Pancreas (tissue), 10 donors: ENCODE measurements around the gene KLF11. TPM values are rescaled to one million over a fixed set of nuclear protein-coding genes. Genes with fewer than 3 reads are reported as not detected.
"Not testable (repeated sequence)": the region's sequence is repeated elsewhere in the genome, so short reads cannot be mapped to it uniquely, and the experiment has no call there.

Source experiments
- ATAC-seq, 4 donors: fragments of 200-7000 bp; cut with Tn5 transposase; one replicate each; pipeline versions ENCODE4 v1.8.0 to v1.9.1; 2020; ENCODE audit warnings: mild to moderate bottlenecking in 4 of 4, moderate library complexity in 4 of 4
- DNase-seq, 6 donors: peaks; one replicate each; pipeline ENCODE4 v3.0.0-alpha.2; 2020
- FAIRE-seq: peaks from 2 replicates; lab custom pipeline; 2012; peaks lifted over from hg19 to GRCh38; lab: Jason Lieb, UNC
- H3K27ac ChIP-seq, 4 donors: fragments of 200-600 bp; sonication (generic); 1 replicate in 3 of 4; 2 replicates in 1 of 4; pipeline versions ENCODE4 v1.5.0 to v1.8.0; 2020
- H3K27me3 ChIP-seq, 4 donors: fragments of 200-600 bp; one replicate each; pipeline ENCODE4 v1.8.0; 2021
- H3K36me3 ChIP-seq, 3 donors: fragments of 200-600 bp; sonication (generic) in 1 of 3; one replicate each; pipeline versions ENCODE4 v1.5.0 to v1.8.0; 2020 to 2021
- H3K4me1 ChIP-seq, 3 donors: fragments of 200-600 bp; one replicate each; pipeline ENCODE4 v1.8.0; 2021
- H3K4me3 ChIP-seq, 4 donors: fragments of 200-600 bp; sonication (generic) in 2 of 4; one replicate each; pipeline versions ENCODE4 v1.5.0 to v1.8.0; 2020 to 2021
- H3K9me3 ChIP-seq, 4 donors: fragments of 200-600 bp; one replicate each; pipeline ENCODE4 v1.8.0; 2021
- CTCF ChIP-seq, 4 donors: fragments of 200-600 bp; sonication (generic) in 3 of 4; IDR thresholded peaks; one replicate each; pipeline versions ENCODE4 v1.5.0 to v1.8.0; 2021; ENCODE audit warnings: antibody characterized with exemption in 4 of 4
- WGBS, 2 donors: extraction: QIAGEN DNeasy Blood & Tissue Kit; methylation state at CpG; one replicate each; pipeline ENCODE4 v1.1.7; 2013; 5-methylcytosine and 5-hydroxymethylcytosine counted together
- intact Hi-C, 3 donors: fragments of 100-400 bp; cut with DNase I; formaldehyde crosslinking; loops; one replicate each; pipeline versions ENCODE4 v1.11.1 to v1.14.2; 2022
- polyA plus RNA-seq, 2 donors: library from polyadenylated mRNA; stranded (reverse); fragments of 200-250 nt; gene quantifications; one replicate each; pipeline ENCODE4 v1.2.3, GENCODE V29; 2013
- total RNA-seq, 6 donors: library from RNA; stranded (reverse); fragmentation: NEBNext Ultra II Directional in 4 of 6; extraction: Animal tissue kit (Norgen Biotek cat#: 25700) in 4 of 6; gene quantifications; one replicate each; pipeline versions ENCODE4 v1.2.1 to v1.2.4, GENCODE V29; 2021 to 2023
- donor health status: healthy with polysubstance abuse.
- donor health status: DM: no; HTN: no; CAD: no; lungs with moderate emphysema.
- donor health status: DM: no; HTN: no; CAD: no.
- donor health status: control.
- donor health status: control.
- donor health status: Bipolar disorder and iron deficiency.
- donor health status: DM: yes; HTN: yes; CAD: no.
- donor health status: DM: no; HTN: no; CAD: no.
- donor health status: DM: no; HTN: no; CAD: no.
- donor health status: DM: yes; HTN: yes; CAD: no.

KLF11 gene
- total and polyA plus RNA-seq, 8 donors: 6.4 to 41.2 (median 21.3) TPM

GRCh38 chr2:10030311-10030736 is 13.0 kb upstream of the KLF11 start:
- Histone ChIP-seq H3K36me3 (no peaks in the 10 kb centered on the region), H3K27ac (no peak overlapping the region), H3K4me3 (peak overlapping the region in 2 of 4 donors; percentile 5 to 29), H3K9me3 (no peaks in the 10 kb centered on the region), H3K4me1 (no peaks in the 10 kb centered on the region), H3K27me3 (no peaks in the 10 kb centered on the region)
- DNase-seq (peak in 1 of 6 donors; percentile 19), FAIRE-seq (no peak), ATAC-seq (peak; percentile 42 to 70 (median 54))
- intact Hi-C loops: no loop called here
- no peak for TF ChIP-seq CTCF (IDR thresholded peaks at IDR 0.05)
- 29 to 51% methylated on average over 9 of the region's 9 CpGs for WGBS, 2 donors

- peak in 1 of 6 donors; percentile 12 for DNase-seq
- H3K27ac ChIP-seq, H3K36me3 ChIP-seq, ATAC-seq, FAIRE-seq, H3K27me3 ChIP-seq, intact Hi-C loops, H3K4me1 ChIP-seq, H3K9me3 ChIP-seq: not testable (repeated sequence)
- H3K4me3 ChIP-seq: peak overlapping the region in 2 of 4 donors; percentile 5 to 29
- WGBS, 2 donors: 67 to 84% methylated on average over 8 of the region's 8 CpGs
Measured at GRCh38 chr2:10030798-10031197, 12.6 kb upstream of the KLF11 start.

GRCh38 chr2:10031886-10032745 is 11.2 kb upstream of the KLF11 start:
- H3K36me3 ChIP-seq: no peaks in the 10 kb centered on the region
- peaks cover 16 to 17% (median 17%) of the 10 kb centered on the region in 3 donors for H3K4me1 ChIP-seq
- peak overlapping the region in 1 of 4 donors; percentile 29 for H3K4me3 ChIP-seq
- no peak for FAIRE-seq
- intact Hi-C loops: loop anchor here in 1 of 3 donors (2.0 kb wide), 1 partner anchor 43 kb away; no protein-coding TSS in a partner anchor
- no peak for ATAC-seq
- peak in 1 of 6 donors; percentile 51 for DNase-seq
- TF ChIP-seq CTCF (IDR thresholded peaks at IDR 0.05): no peak
- H3K27ac ChIP-seq: no peak overlapping the region
- WGBS, 2 donors: 86 to 87% methylated on average over 20 of the region's 20 CpGs
- no peaks in the 10 kb centered on the region for H3K9me3 ChIP-seq
- H3K27me3 ChIP-seq: no peaks in the 10 kb centered on the region

GRCh38 chr2:10032746-10033105 is 10.6 kb upstream of the KLF11 start:
- intact Hi-C loops: loop anchor here in 1 of 3 donors (2.0 kb wide), 1 partner anchor 44 kb away; no protein-coding TSS in a partner anchor
- DNase-seq: peak in 1 of 6 donors; percentile 35
- Histone ChIP-seq H3K27ac (no peak overlapping the region), H3K36me3 (no peaks in the 10 kb centered on the region), H3K27me3 (no peaks in the 10 kb centered on the region), H3K4me3 (no peak overlapping the region), H3K9me3 (no peaks in the 10 kb centered on the region), H3K4me1 (peaks cover 17 to 23% (median 17%) of the 10 kb centered on the region in 3 donors)
- FAIRE-seq: no peak
- no peak for TF ChIP-seq CTCF (IDR thresholded peaks at IDR 0.05)
- WGBS, 2 donors: 98% methylated on average over 7 of the region's 7 CpGs
- ATAC-seq: no peak

- intact Hi-C loops: loop anchor here in 1 of 3 donors (2.0 kb wide), 1 partner anchor 45 kb away; no protein-coding TSS in a partner anchor
- Histone ChIP-seq H3K36me3 (no peaks in the 10 kb centered on the region), H3K27me3 (no peaks in the 10 kb centered on the region), H3K27ac (no peak overlapping the region), H3K4me1 (peaks cover 17 to 23% (median 17%) of the 10 kb centered on the region in 3 donors), H3K4me3 (no peak overlapping the region), H3K9me3 (no peaks in the 10 kb centered on the region)
- FAIRE-seq (no peak), ATAC-seq (no peak), DNase-seq (peak in 1 of 6 donors; percentile 65)
- TF ChIP-seq CTCF (IDR thresholded peaks at IDR 0.05): no peak
- whole genome bisulfite sequencing, 2 donors: 80 to 82% methylated on average over 14 of the region's 14 CpGs
Measured at GRCh38 chr2:10033251-10034006, 9.9 kb upstream of the KLF11 start.
